Keratinocyte (primary cell): ENCODE measurements around the gene CGB7. TPM values are rescaled to one million over a fixed set of nuclear protein-coding genes. Genes with fewer than 3 reads are reported as not detected.

Source experiments
- DNase-seq: peaks from one replicate; pipeline ENCODE4 v3.0.0-alpha.2; 2011; ENCODE audit warnings: low read depth, missing footprints, low spot score
- FAIRE-seq: peaks from 2 replicates; lab custom pipeline; 2011; peaks lifted over from hg19 to GRCh38; lab: Jason Lieb, UNC
- H2AFZ ChIP-seq: 2 replicates; pipeline ENCODE4 v1.6.0; 2012; ENCODE audit warnings: low read length, control low read depth, inconsistent platforms; ENCODE audit not compliant: control insufficient read depth
- H3K27ac ChIP-seq: 2 replicates; pipeline ENCODE4 v1.5.1; 2011; ENCODE audit warnings: low read length; ENCODE audit not compliant: control insufficient read depth, insufficient read depth
- H3K27me3 ChIP-seq: 3 replicates; pipeline ENCODE4 v1.6.0; 2011; ENCODE audit warnings: low read length; ENCODE audit not compliant: control insufficient read depth, insufficient read depth; ENCODE audit errors: extremely low read depth
- H3K36me3 ChIP-seq, 2 experiments: 2 replicates in 1 of 2; 3 replicates in 1 of 2; pipeline ENCODE4 v1.5.1; 2011; ENCODE audit warnings: low read length in 2 of 2, mild to moderate bottlenecking in 1 of 2; ENCODE audit not compliant: control insufficient read depth in 2 of 2, insufficient read depth in 2 of 2; ENCODE audit errors: extremely low read depth in 1 of 2
- H3K4me1 ChIP-seq: 3 replicates; pipeline ENCODE4 v1.5.1; 2011; ENCODE audit warnings: low read length; ENCODE audit not compliant: control insufficient read depth, insufficient read depth; ENCODE audit errors: extremely low read depth
- H3K4me2 ChIP-seq: 3 replicates; pipeline ENCODE4 v1.6.0; 2011; ENCODE audit warnings: low read depth, low read length; ENCODE audit not compliant: control insufficient read depth, insufficient read depth; ENCODE audit errors: extremely low read depth
- H3K4me3 ChIP-seq, 3 experiments: fragments of 200-600 bp in 1 of 3; sonication (generic) in 1 of 3; 2 replicates in 2 of 3; 3 replicates in 1 of 3; pipeline ENCODE4 v1.5.1; 2011 to 2016; ENCODE audit warnings: low read length in 3 of 3, mild to moderate bottlenecking in 3 of 3, control low read depth in 2 of 3, inconsistent platforms in 1 of 3, low read depth in 1 of 3, mixed read lengths in 1 of 3, mixed run types in 1 of 3, moderate library complexity in 1 of 3; ENCODE audit not compliant: control insufficient read depth in 2 of 3, insufficient read depth in 2 of 3; ENCODE audit errors: extremely low read depth in 1 of 3
- H3K79me2 ChIP-seq: 2 replicates; pipeline ENCODE4 v1.6.0; 2012; ENCODE audit warnings: low read length; ENCODE audit not compliant: control insufficient read depth, insufficient read depth
- H3K9ac ChIP-seq: 3 replicates; pipeline ENCODE4 v1.6.0; 2011; ENCODE audit warnings: low read length; ENCODE audit not compliant: control insufficient read depth, insufficient read depth; ENCODE audit errors: extremely low read depth
- H3K9me1 ChIP-seq: 3 replicates; pipeline ENCODE4 v1.6.0; 2011; ENCODE audit warnings: low read length; ENCODE audit not compliant: control insufficient read depth, insufficient read depth; ENCODE audit errors: extremely low read depth
- H3K9me3 ChIP-seq: 2 replicates; pipeline ENCODE4 v1.5.1; 2012; ENCODE audit warnings: low read depth, low read length; ENCODE audit not compliant: control insufficient read depth
- H4K20me1 ChIP-seq: 3 replicates; pipeline ENCODE4 v1.6.0; 2011; ENCODE audit warnings: low read length; ENCODE audit not compliant: control insufficient read depth, insufficient read depth; ENCODE audit errors: extremely low read depth
- CTCF ChIP-seq, 3 experiments: IDR thresholded peaks in 1 of 3; conservative IDR thresholded peaks in 1 of 3; optimal IDR thresholded peaks in 1 of 3; 2 replicates in 2 of 3; 3 replicates in 1 of 3; pipeline versions ENCODE3 to v1.5.1; 2011; ENCODE audit warnings: low read length in 3 of 3, mild to moderate bottlenecking in 3 of 3, moderate library complexity in 2 of 3, control low read depth in 1 of 3, inconsistent platforms in 1 of 3; ENCODE audit not compliant: insufficient read depth in 2 of 3; ENCODE audit errors: extremely low read depth in 1 of 3
- EZH2 ChIP-seq: IDR thresholded peaks from one replicate; pipeline ENCODE4 v1.6.1; 2012; ENCODE audit warnings: inconsistent platforms, mild to moderate bottlenecking, low read length, moderate library complexity
- dilution Hi-C: fragments of 300-500 bp; cut with MboI; formaldehyde crosslinking; loops from one replicate; pipeline ENCODE4 v1.7.0; 2020; ENCODE audit warnings: low sequenced_read_pairs; ENCODE audit not compliant: extremely low pct_ligation_motif_present
- polyA plus RNA-seq, 5 experiments: library from polyadenylated mRNA; depleted of rRNA in 3 of 5; stranded (reverse) in 3 of 5; stranded (forward) in 1 of 5; unstranded in 1 of 5; fragments of >200 nt; gene quantifications; 1 replicate in 1 of 5; 2 replicates in 3 of 5; 3 replicates in 1 of 5; pipeline versions ENCODE4 v1.2.1 to v1.2.3, GENCODE V29; 2011 to 2012; ENCODE audit warnings: missing spikeins in 2 of 5, low read depth in 1 of 5, low replicate concordance in 1 of 5

CGB7 gene
- polyA plus RNA-seq, 1 donor (not counting 4 experiments of a cell fraction or from before 2014, with no cell fraction given): 0.92 TPM

- Histone ChIP-seq H3K9ac (no peak overlapping the region), H3K9me3 (no peaks in the 10 kb centered on the region), H3K27ac (no peak overlapping the region), H3K79me2 (no peaks in the 10 kb centered on the region), H2AFZ (no peak overlapping the region), H3K27me3 (no peaks in the 10 kb centered on the region), H3K36me3 (peaks cover 26 to 38% of the 10 kb centered on the region in 2 experiments), H3K4me3 (no peak overlapping the region), H3K9me1 (no peaks in the 10 kb centered on the region), H3K4me1 (no peaks in the 10 kb centered on the region), H3K4me2 (no peak overlapping the region), H4K20me1 (no peaks in the 10 kb centered on the region)
- dilution Hi-C loops: no loop called here
- TF ChIP-seq EZH2 (no peak), CTCF (optimal IDR thresholded peaks at IDR 0.05 in 1 of 3, IDR thresholded peaks at IDR 0.05 in 1 of 3, conservative IDR thresholded peaks at IDR 0.05 in 1 of 3; ENCODE audit: extremely low read depth in 1 of 3, insufficient read depth in 2 of 3, low read length in 3 of 3) (no peak)
- DNase-seq (no peak), FAIRE-seq (no peak)
Observed at GRCh38 chr19:49010453-49010852, 47.1 kb downstream of the CGB7 start.

- dilution Hi-C loops: no loop called here
- no peak for FAIRE-seq
Observed at GRCh38 chr19:49009828-49010227, 47.7 kb downstream of the CGB7 start.

GRCh38 chr19:49006905-49007304, 50.6 kb downstream of the CGB7 start:
- Histone ChIP-seq H4K20me1 (no peaks in the 10 kb centered on the region), H3K27ac (no peak overlapping the region), H3K9me1 (no peaks in the 10 kb centered on the region), H2AFZ (no peak overlapping the region), H3K79me2 (no peaks in the 10 kb centered on the region), H3K9ac (no peak overlapping the region), H3K27me3 (no peaks in the 10 kb centered on the region), H3K36me3 (peaks cover 39% of the 10 kb centered on the region in 2 experiments), H3K4me1 (no peaks in the 10 kb centered on the region), H3K9me3 (no peaks in the 10 kb centered on the region), H3K4me3 (no peak overlapping the region), H3K4me2 (no peak overlapping the region)
- DNase-seq: no peak
- TF ChIP-seq CTCF (optimal IDR thresholded peaks at IDR 0.05 in 1 of 3, IDR thresholded peaks at IDR 0.05 in 1 of 3, conservative IDR thresholded peaks at IDR 0.05 in 1 of 3; ENCODE audit: extremely low read depth in 1 of 3, insufficient read depth in 2 of 3, low read length in 3 of 3): no peak
- no peak for TF ChIP-seq EZH2
- dilution Hi-C loops: no loop called here
- FAIRE-seq: no peak

More at GRCh38 chr19:49009828-49010227, 47.7 kb downstream of the CGB7 start:
- Histone ChIP-seq H3K27ac (no peak overlapping the region), H3K27me3 (no peaks in the 10 kb centered on the region), H3K9ac (no peak overlapping the region), H3K4me3 (no peak overlapping the region), H3K36me3 (peaks cover 26 to 39% of the 10 kb centered on the region in 2 experiments), H2AFZ (no peak overlapping the region), H3K79me2 (no peaks in the 10 kb centered on the region), H3K9me1 (no peaks in the 10 kb centered on the region), H3K9me3 (no peaks in the 10 kb centered on the region), H3K4me1 (no peaks in the 10 kb centered on the region), H3K4me2 (no peak overlapping the region), H4K20me1 (no peaks in the 10 kb centered on the region)
- no peak for TF ChIP-seq EZH2
- no peak for DNase-seq
